ENCODE measurements around the gene PGM1.

PGM1 gene

GRCh38 chr1:63601463-63601862, 8.3 kb downstream of the PGM1 start:
- no peak for DNase-seq

- no peak for DNase-seq
Observed at GRCh38 chr1:63601912-63602311, 8.7 kb downstream of the PGM1 start.

- DNase-seq, result no peak
Observed at GRCh38 chr1:63602629-63603028, 9.4 kb downstream of the PGM1 start.

- peak; percentile 7 for DNase-seq
Observed at GRCh38 chr1:63603810-63604209, 10.6 kb downstream of the PGM1 start.

- no peak for DNase-seq
Observed at GRCh38 chr1:63607322-63607721, 14.1 kb downstream of the PGM1 start.

- peak; percentile 56 for DNase-seq
Observed at GRCh38 chr1:63611231-63611630, 18.0 kb downstream of the PGM1 start.

GRCh38 chr1:63612564-63612963, 19.4 kb downstream of the PGM1 start:
- no peak for DNase-seq

- DNase-seq, result no peak
Observed at GRCh38 chr1:63612971-63613370, 19.8 kb downstream of the PGM1 start.

- DNase-seq, result peak; percentile 37
Observed at GRCh38 chr1:63615768-63616420, 22.7 kb downstream of the PGM1 start.

GRCh38 chr1:63617450-63617849, 24.2 kb downstream of the PGM1 start:
- no peak for DNase-seq

GRCh38 chr1:63618011-63618410, 24.8 kb downstream of the PGM1 start:
- no peak for DNase-seq

GRCh38 chr1:63619558-63619957, 26.3 kb downstream of the PGM1 start:
- no peak for DNase-seq

- DNase-seq, result no peak
Observed at GRCh38 chr1:63620671-63621070, 27.5 kb downstream of the PGM1 start.

GRCh38 chr1:63621075-63621474, 27.9 kb downstream of the PGM1 start:
- no peak for DNase-seq

- DNase-seq, result no peak
Observed at GRCh38 chr1:63621698-63622097, 28.5 kb downstream of the PGM1 start.

GRCh38 chr1:63622849-63623566, 29.8 kb downstream of the PGM1 start:
- DNase-seq, result no peak

GRCh38 chr1:63623952-63624351, 30.7 kb downstream of the PGM1 start:
- DNase-seq, result no peak

- no peak for DNase-seq
Observed at GRCh38 chr1:63624911-63625310, 31.7 kb downstream of the PGM1 start.

GRCh38 chr1:63626222-63626621, 33.0 kb downstream of the PGM1 start:
- DNase-seq, result no peak

GRCh38 chr1:63628607-63629006, 35.4 kb downstream of the PGM1 start:
- DNase-seq, result no peak

- no peak for DNase-seq
Observed at GRCh38 chr1:63630238-63630637, 37.0 kb downstream of the PGM1 start.

GRCh38 chr1:63630666-63631065, 37.5 kb downstream of the PGM1 start:
- no peak for DNase-seq

- no peak for DNase-seq
Observed at GRCh38 chr1:63632110-63632509, 38.9 kb downstream of the PGM1 start.

- DNase-seq, result no peak
Observed at GRCh38 chr1:63633281-63633680, 40.1 kb downstream of the PGM1 start.

GRCh38 chr1:63634471-63634870, 41.3 kb downstream of the PGM1 start:
- no peak for DNase-seq
